H1 (cell line): ENCODE results near the gene ABCA2. TPM values are rescaled to one million over a fixed set of nuclear protein-coding genes. Genes with fewer than 3 reads are reported as not detected.

Experiments
- CTCF ChIA-PET: fragments of 300-600 bp; sonication (Branson Sonifier 250); formaldehyde crosslinking; loops from one replicate; lab custom pipeline; 2021; ENCODE audit not compliant: partially characterized antibody; lab: Charles Lee
- POLR2A ChIA-PET: fragments of 300-600 bp; sonication (Branson Sonifier 250); formaldehyde crosslinking; loops from one replicate; lab custom pipeline; 2021; ENCODE audit warnings: inconsistent platforms; ENCODE audit not compliant: partially characterized antibody; lab: Charles Lee
- DNase-seq, 2 experiments: peaks; one replicate each; pipeline versions ENCODE4 v3.0.0 to v3.0.0-alpha.2; 2010 to 2022; ENCODE audit warnings: low spot score in 2 of 2, low read depth in 1 of 2, mixed read lengths in 1 of 2
- FAIRE-seq: peaks from 2 replicates; lab custom pipeline; 2011; peaks lifted over from hg19 to GRCh38; lab: Jason Lieb, UNC
- H2AFZ ChIP-seq: 2 replicates; pipeline ENCODE4 v1.8.1; 2012; ENCODE audit warnings: low read length, inconsistent platforms
- H2AK5ac ChIP-seq: 2 replicates; pipeline ENCODE4 v1.6.1; 2013; ENCODE audit warnings: low read depth, low read length
- H2BK120ac ChIP-seq: replicated peaks from 2 replicates; pipeline ENCODE3; 2013; ENCODE audit warnings: low read depth, low read length, inconsistent platforms
- H2BK12ac ChIP-seq: 2 replicates; pipeline ENCODE4 v1.6.1; 2013; ENCODE audit warnings: low read depth, low read length
- H2BK15ac ChIP-seq: 2 replicates; pipeline ENCODE4 v1.6.1; 2013; ENCODE audit warnings: low read length
- H2BK20ac ChIP-seq: 2 replicates; pipeline ENCODE4 v1.6.1; 2013; ENCODE audit warnings: low read length
- H2BK5ac ChIP-seq: 2 replicates; pipeline ENCODE4 v1.6.1; 2013; ENCODE audit warnings: low read depth, low read length
- H3K14ac ChIP-seq: 2 replicates; pipeline ENCODE4 v1.6.1; 2013; ENCODE audit warnings: inconsistent platforms; ENCODE audit not compliant: insufficient read length
- H3K18ac ChIP-seq: 2 replicates; pipeline ENCODE4 v1.6.1; 2013; ENCODE audit warnings: low read length; ENCODE audit errors: extremely low read depth
- H3K23ac ChIP-seq: 2 replicates; pipeline ENCODE4 v1.6.1; 2013; ENCODE audit warnings: inconsistent platforms; ENCODE audit not compliant: insufficient read length
- H3K23me2 ChIP-seq: 2 replicates; pipeline ENCODE4 v1.6.1; 2013; ENCODE audit warnings: low read depth, low read length
- H3K27ac ChIP-seq: 2 replicates; pipeline ENCODE4 v1.6.1; 2011; ENCODE audit warnings: low read depth, low read length, inconsistent platforms
- H3K27me3 ChIP-seq, 4 experiments: replicated peaks in 1 of 4; 1 replicate in 1 of 4; 2 replicates in 3 of 4; pipeline versions ENCODE4 v1.6.1 to v1.8.1; 2011 to 2013; ENCODE audit warnings: low read length in 3 of 4, mild to moderate bottlenecking in 3 of 4, inconsistent platforms in 2 of 4, mixed read lengths in 2 of 4, moderate library complexity in 1 of 4; ENCODE audit not compliant: control insufficient read depth in 3 of 4, insufficient read depth in 3 of 4; ENCODE audit errors: extremely low read depth in 1 of 4
- H3K36me3 ChIP-seq, 4 experiments: 2 replicates each; pipeline versions ENCODE4 v1.6.1 to v1.8.1; 2011 to 2013; ENCODE audit warnings: mild to moderate bottlenecking in 4 of 4, low read length in 3 of 4, moderate library complexity in 2 of 4, control low read depth in 1 of 4, inconsistent platforms in 1 of 4; ENCODE audit not compliant: insufficient read depth in 4 of 4, control insufficient read depth in 2 of 4
- H3K4ac ChIP-seq: replicated peaks from 2 replicates; pipeline ENCODE3; 2013; ENCODE audit warnings: low read length, low read depth, mixed read lengths, inconsistent platforms; ENCODE audit not compliant: insufficient read length
- H3K4me1 ChIP-seq, 4 experiments: replicated peaks in 1 of 4; 1 replicate in 1 of 4; 2 replicates in 3 of 4; pipeline versions ENCODE4 v1.6.1 to v1.8.1; 2011 to 2013; ENCODE audit warnings: low read length in 3 of 4, inconsistent platforms in 2 of 4, mixed read lengths in 1 of 4; ENCODE audit not compliant: insufficient read depth in 4 of 4, control insufficient read depth in 3 of 4
- H3K4me2 ChIP-seq, 2 experiments: 2 replicates each; pipeline versions ENCODE4 v1.6.1 to v1.8.1; 2011 to 2013; ENCODE audit warnings: low read depth in 2 of 2, low read length in 2 of 2, control low read depth in 1 of 2, inconsistent platforms in 1 of 2, mild to moderate bottlenecking in 1 of 2; ENCODE audit not compliant: insufficient read depth in 1 of 2
- H3K4me3 ChIP-seq, 4 experiments: fragments of 200-600, 300-600 bp in 1 of 4; sonication (generic), shearing (Covaris generic), sonication (Bioruptor Twin) in 1 of 4; 2 replicates each; pipeline versions ENCODE4 v1.5.1 to v1.8.1; 2011 to 2016; ENCODE audit warnings: low read length in 4 of 4, low read depth in 3 of 4, control low read depth in 2 of 4, inconsistent platforms in 2 of 4, mild to moderate bottlenecking in 2 of 4, mixed read lengths in 1 of 4, moderate library complexity in 1 of 4; ENCODE audit not compliant: insufficient read depth in 2 of 4; ENCODE audit errors: extremely low read depth in 1 of 4
- H3K56ac ChIP-seq: replicated peaks from 2 replicates; pipeline ENCODE3; 2013; ENCODE audit warnings: low read depth, mild to moderate bottlenecking, mixed read lengths, low read length, inconsistent platforms; ENCODE audit not compliant: insufficient read length
- H3K79me1 ChIP-seq: 2 replicates; pipeline ENCODE4 v1.6.1; 2013; ENCODE audit warnings: low read depth, low read length, control low read depth
- H3K79me2 ChIP-seq, 2 experiments: 2 replicates each; pipeline versions ENCODE4 v1.6.1 to v1.8.1; 2012 to 2013; ENCODE audit warnings: low read length in 2 of 2, mild to moderate bottlenecking in 2 of 2, inconsistent platforms in 1 of 2; ENCODE audit not compliant: insufficient read depth in 2 of 2, control insufficient read depth in 1 of 2
- H3K9ac ChIP-seq, 4 experiments: replicated peaks in 1 of 4; 1 replicate in 1 of 4; 2 replicates in 3 of 4; pipeline versions ENCODE4 v1.6.1 to v1.8.1; 2011 to 2013; ENCODE audit warnings: low read depth in 3 of 4, low read length in 3 of 4, control low read depth in 2 of 4, mild to moderate bottlenecking in 2 of 4, moderate library complexity in 2 of 4, inconsistent platforms in 1 of 4; ENCODE audit errors: extremely low read depth in 1 of 4
- H3K9me3 ChIP-seq, 2 experiments: 2 replicates each; pipeline versions ENCODE4 v1.6.1 to v1.8.1; 2012 to 2013; ENCODE audit warnings: mild to moderate bottlenecking in 2 of 2, moderate library complexity in 2 of 2, control low read depth in 1 of 2, inconsistent platforms in 1 of 2, low read depth in 1 of 2, low read length in 1 of 2, mixed read lengths in 1 of 2; ENCODE audit not compliant: insufficient read depth in 2 of 2
- H4K20me1 ChIP-seq, 2 experiments: replicated peaks in 1 of 2; 2 replicates each; pipeline versions ENCODE3 to v1.8.1; 2011 to 2013; ENCODE audit warnings: inconsistent platforms in 2 of 2, low read length in 2 of 2, mild to moderate bottlenecking in 1 of 2; ENCODE audit not compliant: insufficient read depth in 2 of 2, control insufficient read depth in 1 of 2
- H4K5ac ChIP-seq: 2 replicates; pipeline ENCODE4 v1.6.1; 2013; ENCODE audit warnings: low read length, low read depth, mixed read lengths, inconsistent platforms; ENCODE audit not compliant: insufficient read length
- H4K8ac ChIP-seq: 2 replicates; pipeline ENCODE4 v1.8.0; 2013; ENCODE audit warnings: mild to moderate bottlenecking, moderate library complexity, low read length, inconsistent platforms; ENCODE audit not compliant: insufficient read depth; ENCODE audit errors: extremely low read depth
- H4K91ac ChIP-seq: replicated peaks from 2 replicates; pipeline ENCODE3; 2013; ENCODE audit warnings: low read length, mixed read lengths, inconsistent platforms; ENCODE audit not compliant: insufficient read length
- BRCA1 ChIP-seq: IDR thresholded peaks from 2 replicates; pipeline ENCODE4 v1.6.1; 2012; ENCODE audit warnings: low read depth, low read length, improper control_type of control experiment
- CTBP2 ChIP-seq: IDR thresholded peaks from 2 replicates; pipeline ENCODE4 v1.7.0; 2011; ENCODE audit warnings: borderline replicate concordance, mild to moderate bottlenecking, moderate library complexity, mixed read lengths, low read length; ENCODE audit not compliant: insufficient read depth, insufficient read length
- KDM5A ChIP-seq: fragments of 200-600 bp; IDR thresholded peaks from 2 replicates; pipeline ENCODE4 v1.7.1; 2012; ENCODE audit warnings: mild to moderate bottlenecking, low read length, inconsistent platforms, mixed read lengths
- POLR2AphosphoS5 ChIP-seq: IDR thresholded peaks from 2 replicates; pipeline ENCODE4 v1.6.1; 2011; ENCODE audit warnings: low read depth, low read length
- SIN3A ChIP-seq, 2 experiments: IDR thresholded peaks in 1 of 2; conservative IDR thresholded peaks in 1 of 2; 2 replicates each; pipeline ENCODE4 v1.6.1; 2011 to 2012; ENCODE audit warnings: low read length in 2 of 2, improper control_type of control experiment in 1 of 2, low read depth in 1 of 2, mild to moderate bottlenecking in 1 of 2
- SIX5 ChIP-seq: IDR thresholded peaks from 2 replicates; pipeline ENCODE4 v1.6.1; 2011; ENCODE audit warnings: mild to moderate bottlenecking, low read depth, low read length
- SP4 ChIP-seq: IDR thresholded peaks from 2 replicates; pipeline ENCODE4 v1.6.1; 2012; ENCODE audit warnings: low read length, inconsistent platforms
- SUZ12 ChIP-seq: fragments of 200-600 bp; sonication (generic); IDR thresholded peaks from 2 replicates; pipeline ENCODE4 v1.6.1; 2012; ENCODE audit warnings: mild to moderate bottlenecking, inconsistent platforms, low read length, moderate library complexity, mixed read lengths
- YY1 ChIP-seq: IDR thresholded peaks from 2 replicates; pipeline ENCODE4 v1.6.1; 2011; ENCODE audit warnings: low read depth, mild to moderate bottlenecking, low read length
- WGBS, 2 experiments: shearing (Covaris generic) in 1 of 2; methylation state at CpG; one replicate each; pipeline versions ENCODE4 v1.1.6 to v1.1.7; 2013 to 2015; ENCODE audit warnings: low lambda C conversion rate in 2 of 2, mixed read lengths in 2 of 2, inconsistent platforms in 1 of 2, low coverage in 1 of 2, missing lambda C conversion rate in 1 of 2; ENCODE audit not compliant: insufficient replicate concordance in 2 of 2, insufficient coverage in 1 of 2, insufficient read length in 1 of 2; ENCODE audit errors: extremely low coverage in 1 of 2, missing lambda C conversion rate in 1 of 2; 5-methylcytosine and 5-hydroxymethylcytosine counted together
- polyA plus RNA-seq, 7 experiments: library from polyadenylated mRNA; depleted of rRNA in 3 of 7; stranded (reverse) in 5 of 7; unstranded in 2 of 7; fragments of >200 nt in 5 of 7; fragments of 200-250 nt in 2 of 7; gene quantifications; 1 replicate in 5 of 7; 2 replicates in 1 of 7; 4 replicates in 1 of 7; pipeline versions ENCODE4 v1.2.1 to v1.2.3, GENCODE V29; 2011 to 2013; ENCODE audit warnings: missing spikeins in 2 of 7, mixed read lengths in 2 of 7
- total RNA-seq: library from RNA; stranded (reverse); fragmentation: NEBNext Ultra II Directional; extraction: Animal tissue kit (Norgen Biotek cat#: 25700); gene quantifications from 2 replicates; pipeline ENCODE4 v1.2.1, GENCODE V29; 2021

The ABCA2 gene
- total and polyA plus RNA-seq, 2 of the 8 experiments (the other 6 are each of a cell fraction or from before 2014, with no cell fraction given): 12.5 to 14.3 TPM

DNA sequence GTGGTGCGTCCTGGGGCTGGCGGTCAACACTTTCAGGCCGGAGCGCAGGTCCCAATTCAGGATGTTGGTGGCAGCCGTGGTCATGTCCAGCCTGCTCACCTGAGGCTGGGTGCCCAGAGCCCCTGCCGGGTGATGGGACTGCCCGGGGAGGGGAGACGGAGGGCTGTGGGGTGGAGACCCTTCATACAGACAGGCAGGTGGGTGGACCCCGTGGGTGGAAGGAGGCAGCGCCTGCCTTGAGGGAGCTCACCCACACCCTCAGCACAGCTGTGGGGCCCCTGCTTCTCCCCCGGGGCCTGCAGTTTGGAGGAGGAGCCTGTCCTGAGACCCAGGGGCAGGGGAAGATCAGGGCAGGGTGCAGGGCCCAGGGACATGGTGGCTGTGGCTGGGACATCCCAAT, 57.7 kb downstream of the ABCA2 start:
- 92% methylated on average over 10 of the region's 11 CpGs; no CpG with 5 or more reads in 1 of the 2 experiments for WGBS, 2 experiments
- H3K14ac ChIP-seq: no peak overlapping the region
- no peak overlapping the region for H3K4me3 ChIP-seq
- H3K4me1 ChIP-seq: peaks cover 0 to 7% (median 4%) of the 10 kb centered on the region in 4 experiments; a peak in 3 of 7 replicates
- no peak overlapping the region for H3K23ac ChIP-seq
- H3K18ac ChIP-seq: no peak overlapping the region
- ChIA-PET POLR2A (no interaction called here), CTCF (interaction anchor here (0.5 to 9.4 kb wide), 5 partner anchors 15 to 260 kb away, joined by 3 to 38 read pairs (median 4); partner anchors contain the start of gene C8G)
- H3K79me2 ChIP-seq: no peaks in the 10 kb centered on the region
- no peak overlapping the region for H2AFZ ChIP-seq
- no peak overlapping the region for H2BK120ac ChIP-seq
- no peak overlapping the region for H3K9ac ChIP-seq
- no peak overlapping the region for H2BK5ac ChIP-seq
- H3K9me3 ChIP-seq: no peaks in the 10 kb centered on the region
- H4K8ac ChIP-seq: no peak overlapping the region
- H2BK20ac ChIP-seq: no peak overlapping the region
- H4K20me1 ChIP-seq: no peaks in the 10 kb centered on the region
- no peak overlapping the region for H3K27ac ChIP-seq
- H3K79me1 ChIP-seq: no peaks in the 10 kb centered on the region
- no peak overlapping the region for H4K91ac ChIP-seq
- no peak for FAIRE-seq
- H2BK15ac ChIP-seq: no peak overlapping the region
- no peaks in the 10 kb centered on the region for H3K36me3 ChIP-seq
- TF ChIP-seq KDM5A (no peak), SP4 (no peak), YY1 (no peak), SUZ12 (no peak), BRCA1 (no peak), SIX5 (no peak), CTBP2 (no peak), POLR2AphosphoS5 (no peak), SIN3A (conservative IDR thresholded peaks at IDR 0.05 in 1 of 2, IDR thresholded peaks at IDR 0.05 in 1 of 2; ENCODE audit: low read depth in 1 of 2, low read length in 2 of 2) (no peak)
- H2AK5ac ChIP-seq: no peak overlapping the region
- H2BK12ac ChIP-seq: no peak overlapping the region
- no peak for DNase-seq
- no peak overlapping the region for H3K56ac ChIP-seq
- no peak overlapping the region for H4K5ac ChIP-seq
- H3K4ac ChIP-seq: no peak overlapping the region
- H3K4me2 ChIP-seq: no peak overlapping the region
- H3K27me3 ChIP-seq: no peaks in the 10 kb centered on the region
- no peaks in the 10 kb centered on the region for H3K23me2 ChIP-seq
